Nephron (organoid): ENCODE results near the gene NKX6-2.
"Not testable (repeated sequence)": the region's sequence is repeated elsewhere in the genome, so short reads cannot be mapped to it uniquely, and the experiment has no call there.

ENCODE experiments used
- H3K27ac Mint-ChIP-seq, 3 experiments: 2 replicates each; pipeline ENCODE4 v1.8.0; 2020; ENCODE audit warnings: mixed read lengths in 3 of 3, mild to moderate bottlenecking in 2 of 3, moderate library complexity in 1 of 3
- H3K27me3 Mint-ChIP-seq: 2 replicates; pipeline ENCODE4 v1.8.0; 2021; ENCODE audit warnings: low read depth, mild to moderate bottlenecking, moderate library complexity, mixed read lengths
- H3K36me3 Mint-ChIP-seq: 2 replicates; pipeline ENCODE4 v1.8.0; 2020; ENCODE audit warnings: low read depth, mixed read lengths
- H3K4me1 Mint-ChIP-seq: 2 replicates; pipeline ENCODE4 v1.8.0; 2020; ENCODE audit warnings: mixed read lengths
- H3K4me3 Mint-ChIP-seq, 3 experiments: 2 replicates each; pipeline ENCODE4 v1.8.0; 2020; ENCODE audit warnings: mild to moderate bottlenecking in 3 of 3, mixed read lengths in 3 of 3, moderate library complexity in 2 of 3
- H3K9me3 Mint-ChIP-seq: 2 replicates; pipeline ENCODE4 v1.8.0; 2020; ENCODE audit warnings: mixed read lengths
- CTCF ChIP-seq, 3 experiments: fragments of 200-600 bp; sonication (generic); IDR thresholded peaks; one replicate each; pipeline ENCODE4 v1.5.0; 2021; ENCODE audit warnings: antibody characterized with exemption in 3 of 3; ENCODE audit not compliant: unreplicated experiment in 3 of 3

Gene NKX6-2

GRCh38 chr10:132802694-132803320 lies 16.9 kb upstream of the NKX6-2 start:
- Mint-ChIP-seq H3K9me3 (no peaks in the 10 kb centered on the region), H3K36me3 (no peaks in the 10 kb centered on the region), H3K4me1 (peaks cover 7% of the 10 kb centered on the region), H3K4me3 (no peak overlapping the region), H3K27me3 (peaks cover 36% of the 10 kb centered on the region), H3K27ac (no peak overlapping the region)
- no peak for TF ChIP-seq CTCF (IDR thresholded peaks at IDR 0.05; ENCODE audit: unreplicated experiment in 3 of 3)

- Mint-ChIP-seq H3K9me3 (no peaks in the 10 kb centered on the region), H3K27me3 (peaks cover 42% of the 10 kb centered on the region), H3K4me3 (no peak overlapping the region), H3K4me1 (peaks cover 7% of the 10 kb centered on the region), H3K36me3 (no peaks in the 10 kb centered on the region), H3K27ac (no peak overlapping the region)
- TF ChIP-seq CTCF (IDR thresholded peaks at IDR 0.05; ENCODE audit: unreplicated experiment in 3 of 3) = no peak
Observed at GRCh38 chr10:132802048-132802447, 16.1 kb upstream of the NKX6-2 start.

- H3K36me3 Mint-ChIP-seq = no peaks in the 10 kb centered on the region
Observed at GRCh38 chr10:132799865-132800264, 13.9 kb upstream of the NKX6-2 start.

GRCh38 chr10:132798876-132799275 lies 12.9 kb upstream of the NKX6-2 start:
- Mint-ChIP-seq H3K27me3 (peaks cover 56% of the 10 kb centered on the region), H3K36me3 (no peaks in the 10 kb centered on the region), H3K27ac (no peak overlapping the region), H3K4me1 (no peaks in the 10 kb centered on the region), H3K4me3 (no peak overlapping the region), H3K9me3 (no peaks in the 10 kb centered on the region)
- TF ChIP-seq CTCF (IDR thresholded peaks at IDR 0.05; ENCODE audit: unreplicated experiment in 3 of 3) = no peak

More at GRCh38 chr10:132799865-132800264, 13.9 kb upstream of the NKX6-2 start:
- H3K9me3 Mint-ChIP-seq = no peaks in the 10 kb centered on the region
- no peaks in the 10 kb centered on the region for H3K4me1 Mint-ChIP-seq
- peaks cover 54% of the 10 kb centered on the region for H3K27me3 Mint-ChIP-seq
- TF ChIP-seq CTCF (IDR thresholded peaks at IDR 0.05; ENCODE audit: unreplicated experiment in 3 of 3) = no peak
- H3K4me3 Mint-ChIP-seq = no peak overlapping the region
- no peak overlapping the region for H3K27ac Mint-ChIP-seq

GRCh38 chr10:132798403-132798802 lies 12.5 kb upstream of the NKX6-2 start:
- peaks cover 57% of the 10 kb centered on the region for H3K27me3 Mint-ChIP-seq
- no peaks in the 10 kb centered on the region for H3K4me1 Mint-ChIP-seq
- no peak overlapping the region for H3K27ac Mint-ChIP-seq
- no peak for TF ChIP-seq CTCF (IDR thresholded peaks at IDR 0.05; ENCODE audit: unreplicated experiment in 3 of 3)
- no peaks in the 10 kb centered on the region for H3K36me3 Mint-ChIP-seq
- no peak overlapping the region for H3K4me3 Mint-ChIP-seq
- no peaks in the 10 kb centered on the region for H3K9me3 Mint-ChIP-seq

GRCh38 chr10:132797986-132798385 lies 12.0 kb upstream of the NKX6-2 start:
- H3K4me1 Mint-ChIP-seq = not testable (repeated sequence)

More at GRCh38 chr10:132797986-132798385, 12.0 kb upstream of the NKX6-2 start:
- H3K9me3 Mint-ChIP-seq, H3K4me3 Mint-ChIP-seq, H3K27ac Mint-ChIP-seq, H3K36me3 Mint-ChIP-seq: not testable (repeated sequence)
- peaks cover 60% of the 10 kb centered on the region for H3K27me3 Mint-ChIP-seq
